ENCODE results near the gene IGF2R. TPM values are rescaled to one million over a fixed set of nuclear protein-coding genes. Genes with fewer than 3 reads are reported as not detected.

IGF2R gene
- total RNA-seq, 4 donors from 2014 or later = 48.8 to 106 (median 92.3) TPM

DNA sequence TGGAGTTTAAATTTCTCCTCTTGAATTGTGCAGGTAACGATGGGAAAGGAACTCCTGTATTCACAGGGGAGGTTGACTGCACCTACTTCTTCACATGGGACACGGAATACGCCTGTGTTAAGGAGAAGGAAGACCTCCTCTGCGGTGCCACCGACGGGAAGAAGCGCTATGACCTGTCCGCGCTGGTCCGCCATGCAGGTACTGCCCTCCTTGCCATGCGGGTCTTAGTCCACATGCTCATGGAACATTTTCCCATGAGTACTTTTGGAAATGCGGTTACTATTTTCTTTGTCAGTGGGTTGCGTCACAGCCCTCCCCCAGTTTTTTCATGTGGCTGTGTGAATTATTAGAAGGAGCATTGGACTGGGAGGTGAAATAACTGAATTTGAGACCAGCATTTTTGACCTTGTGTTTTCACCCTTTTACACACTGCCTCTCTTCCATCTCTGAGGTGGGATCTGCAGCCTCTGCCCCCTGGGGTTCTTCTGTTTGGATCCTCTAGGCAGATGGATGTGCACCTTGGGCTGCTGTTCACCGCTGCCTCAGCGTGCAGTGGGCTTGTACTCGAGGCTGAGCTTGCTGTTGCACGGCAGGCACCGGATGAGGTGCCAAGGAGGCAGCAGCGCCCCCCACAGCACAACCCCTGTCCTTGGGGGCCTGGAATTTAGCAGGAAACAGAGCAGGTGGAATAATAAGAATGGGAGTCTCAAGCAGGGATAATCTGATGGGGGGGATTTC, 71.8 kb downstream of the IGF2R start:
- no peaks in the 10 kb centered on the region for H3K27me3 ChIP-seq
- no peaks in the 10 kb centered on the region for H3K4me1 ChIP-seq
- DNase-seq = no peak
- no peak for TF ChIP-seq EP300 (IDR thresholded peaks at IDR 0.05; ENCODE audit: low read depth)
- TF ChIP-seq CTCF (IDR thresholded peaks at IDR 0.05) = no peak
- no peak for TF ChIP-seq POLR2A (IDR thresholded peaks at IDR 0.05)
- no peak for TF ChIP-seq POLR2AphosphoS5 (IDR thresholded peaks at IDR 0.05)
- in situ Hi-C loops (cut with MboI; ENCODE audit: low pct_ligation_motif_present in 1 of 4, low pct_unique_long_range_greater_than_20kb in 1 of 4, low sequenced_read_pairs in 3 of 4) = no loop called here
- H3K9me3 ChIP-seq = no peaks in the 10 kb centered on the region
- no peak overlapping the region for H3K27ac ChIP-seq
- WGBS, 2 donors (ENCODE audit: low coverage in 1 of 2) = 96% methylated on average over 19 of the region's 19 CpGs; no CpG with 5 or more reads in 1 of the 2 donors
- intact Hi-C loops (cut with DNase I; ENCODE audit: low total_unique reads) = no loop called here
- H3K4me3 ChIP-seq = no peak overlapping the region
- peaks cover 0 to 39% (median 10%) of the 10 kb centered on the region in 4 donors for H3K36me3 ChIP-seq

GRCh38 chr6:160041608-160042007, 72.7 kb downstream of the IGF2R start:
- no peak for DNase-seq
- in situ Hi-C loops (cut with MboI; ENCODE audit: low pct_ligation_motif_present in 1 of 4, low pct_unique_long_range_greater_than_20kb in 1 of 4, low sequenced_read_pairs in 3 of 4) = no loop called here

DNA sequence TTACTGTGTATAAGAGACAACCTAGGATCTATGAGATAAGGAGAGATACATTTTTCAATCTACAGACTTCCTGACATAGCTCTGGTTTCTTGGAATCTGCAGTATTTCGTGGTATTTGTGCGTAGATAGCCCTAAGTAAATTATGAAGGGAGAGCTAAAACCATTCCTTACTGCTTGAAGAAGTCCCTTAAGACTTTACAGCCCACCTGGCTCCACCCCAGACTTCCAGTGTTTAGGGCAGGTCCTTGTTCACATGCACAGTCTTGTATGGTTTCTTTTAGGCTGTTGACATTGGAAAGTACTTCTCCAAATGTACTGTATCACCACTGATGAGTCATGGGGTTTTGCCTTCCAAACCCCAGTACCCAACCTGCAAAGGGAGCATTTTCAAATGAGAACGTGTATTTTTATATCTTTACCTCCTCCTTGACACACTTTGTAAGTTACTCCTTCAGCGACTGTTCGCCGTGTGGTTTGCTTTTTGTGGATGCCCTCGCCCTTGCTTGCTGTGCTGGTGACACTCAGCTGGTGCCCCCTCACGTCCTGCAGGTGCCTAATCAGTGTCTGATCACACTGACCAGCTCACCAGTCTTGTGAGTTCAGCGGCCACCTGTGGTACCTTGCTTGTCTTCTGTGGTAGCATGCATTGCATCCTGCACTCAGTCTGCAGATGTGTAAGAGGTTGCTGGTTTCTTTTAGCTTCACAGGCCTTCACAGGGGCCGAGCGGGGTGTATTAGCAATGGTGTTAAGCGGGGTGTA, 73.3 kb downstream of the IGF2R start:
- no peak for TF ChIP-seq CTCF (IDR thresholded peaks at IDR 0.05)
- no peak for TF ChIP-seq EP300 (IDR thresholded peaks at IDR 0.05; ENCODE audit: low read depth)
- no peak for TF ChIP-seq POLR2A (IDR thresholded peaks at IDR 0.05)
- no peak for TF ChIP-seq POLR2AphosphoS5 (IDR thresholded peaks at IDR 0.05)
- Histone ChIP-seq H3K27ac (no peak overlapping the region), H3K36me3 (peaks cover 0 to 51% (median 13%) of the 10 kb centered on the region in 4 donors), H3K4me3 (no peak overlapping the region), H3K4me1 (no peaks in the 10 kb centered on the region), H3K9me3 (no peaks in the 10 kb centered on the region), H3K27me3 (no peaks in the 10 kb centered on the region)
- in situ Hi-C loops (cut with MboI; ENCODE audit: low pct_ligation_motif_present in 1 of 4, low pct_unique_long_range_greater_than_20kb in 1 of 4, low sequenced_read_pairs in 3 of 4) = no loop called here
- DNase-seq = no peak
- WGBS, 2 donors (ENCODE audit: low coverage in 1 of 2) = 93 to 94% methylated on average over 5 to 12 of the region's 12 CpGs
- intact Hi-C loops (cut with DNase I; ENCODE audit: low total_unique reads) = no loop called here

More at GRCh38 chr6:160041608-160042007, 72.7 kb downstream of the IGF2R start:
- no peak overlapping the region for H3K4me3 ChIP-seq
- H3K4me1 ChIP-seq = no peaks in the 10 kb centered on the region
- no peak overlapping the region for H3K27ac ChIP-seq
- 83 to 88% methylated on average over 3 to 6 of the region's 6 CpGs for WGBS, 2 donors (ENCODE audit: low coverage in 1 of 2)
- TF ChIP-seq CTCF (IDR thresholded peaks at IDR 0.05) = no peak
- TF ChIP-seq POLR2A (IDR thresholded peaks at IDR 0.05) = no peak
- no peak for TF ChIP-seq POLR2AphosphoS5 (IDR thresholded peaks at IDR 0.05)
- no peak for TF ChIP-seq EP300 (IDR thresholded peaks at IDR 0.05; ENCODE audit: low read depth)
- H3K27me3 ChIP-seq = no peaks in the 10 kb centered on the region
- no peaks in the 10 kb centered on the region for H3K9me3 ChIP-seq
- intact Hi-C loops (cut with DNase I; ENCODE audit: low total_unique reads) = no loop called here
- H3K36me3 ChIP-seq = peaks cover 0 to 45% (median 10%) of the 10 kb centered on the region in 4 donors

DNA sequence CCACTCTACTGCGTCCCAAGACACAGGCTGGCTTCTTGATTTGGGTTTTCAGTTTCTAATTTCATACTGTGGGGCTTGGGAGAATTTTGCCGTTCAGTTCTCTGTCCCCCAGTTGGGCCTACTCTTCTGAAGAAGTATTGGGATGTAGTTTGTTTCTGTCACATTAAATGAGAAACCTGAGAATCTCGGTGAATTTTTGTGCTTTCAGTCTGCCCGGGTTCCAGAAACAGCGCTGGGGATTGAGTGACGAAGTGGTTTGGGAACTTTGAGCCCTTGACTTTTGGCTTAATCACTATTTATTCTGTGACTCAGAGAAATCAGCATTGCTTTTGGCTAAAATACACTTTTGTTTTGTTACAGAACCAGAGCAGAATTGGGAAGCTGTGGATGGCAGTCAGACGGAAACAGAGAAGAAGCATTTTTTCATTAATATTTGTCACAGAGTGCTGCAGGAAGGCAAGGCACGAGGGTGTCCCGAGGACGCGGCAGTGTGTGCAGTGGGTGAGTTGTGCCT, 74.0 kb downstream of the IGF2R start:
- H3K9me3 ChIP-seq = no peaks in the 10 kb centered on the region
- TF ChIP-seq EP300 (IDR thresholded peaks at IDR 0.05; ENCODE audit: low read depth) (no peak), POLR2A (IDR thresholded peaks at IDR 0.05) (no peak), CTCF (IDR thresholded peaks at IDR 0.05) (no peak), POLR2AphosphoS5 (IDR thresholded peaks at IDR 0.05) (no peak)
- no peak for DNase-seq
- no peaks in the 10 kb centered on the region for H3K4me1 ChIP-seq
- H3K27ac ChIP-seq = no peak overlapping the region
- in situ Hi-C loops (cut with MboI; ENCODE audit: low pct_ligation_motif_present in 1 of 4, low pct_unique_long_range_greater_than_20kb in 1 of 4, low sequenced_read_pairs in 3 of 4) = no loop called here
- WGBS, 2 donors (ENCODE audit: low coverage in 1 of 2) = 81 to 89% methylated on average over 10 to 11 of the region's 11 CpGs
- no peak overlapping the region for H3K4me3 ChIP-seq
- H3K27me3 ChIP-seq = no peaks in the 10 kb centered on the region
- H3K36me3 ChIP-seq = peaks cover 0 to 57% (median 16%) of the 10 kb centered on the region in 4 donors
- intact Hi-C loops (cut with DNase I; ENCODE audit: low total_unique reads) = no loop called here
